WTC11 (cell line): ENCODE results near the gene CDH12. TPM values are rescaled to one million over a fixed set of nuclear protein-coding genes. Genes with fewer than 3 reads are reported as not detected.

Source experiments
- ATAC-seq: fragments of 200-7000 bp; cut with Tn5 transposase; 2 replicates; pipeline ENCODE4 v1.10.0; 2021; ENCODE audit warnings: mild to moderate bottlenecking, moderate library complexity
- CTCF ChIA-PET: fragments of 300-600 bp; sonication (Branson Sonifier 250); formaldehyde crosslinking; loops from one replicate; lab custom pipeline; 2021; ENCODE audit warnings: antibody characterized with exemption; lab: Charles Lee
- POLR2A ChIA-PET: fragments of 350-600 bp; sonication (Branson Sonifier 250); formaldehyde crosslinking; loops from one replicate; lab custom pipeline; 2021; ENCODE audit warnings: antibody characterized with exemption; lab: Charles Lee
- DNase-seq: peaks from one replicate; pipeline ENCODE4 v3.0.0; 2021; ENCODE audit warnings: low spot score
- H3K27ac Mint-ChIP-seq: 2 replicates; pipeline ENCODE4 v1.8.0; 2021; ENCODE audit warnings: mixed read lengths
- H3K27me3 Mint-ChIP-seq: 2 replicates; pipeline ENCODE4 v1.8.0; 2021; ENCODE audit warnings: low read depth, mild to moderate bottlenecking, moderate library complexity, mixed read lengths
- H3K36me3 Mint-ChIP-seq: 2 replicates; pipeline ENCODE4 v1.8.0; 2021; ENCODE audit warnings: mixed read lengths
- H3K4me1 Mint-ChIP-seq: 2 replicates; pipeline ENCODE4 v1.8.0; 2022; ENCODE audit warnings: mixed read lengths
- H3K4me3 Mint-ChIP-seq: 2 replicates; pipeline ENCODE4 v1.8.0; 2021; ENCODE audit warnings: mild to moderate bottlenecking, moderate library complexity, mixed read lengths
- H3K9me3 Mint-ChIP-seq: 2 replicates; pipeline ENCODE4 v1.8.0; 2021; ENCODE audit warnings: mixed read lengths
- CBFB ChIP-seq: sonication (generic); formaldehyde crosslinking; IDR thresholded peaks from 2 replicates; pipeline ENCODE4 v1.8.1; 2022; ENCODE audit warnings: mild to moderate bottlenecking, low read depth, missing genetic modification reagents
- CDX4 ChIP-seq: fragments of 250-450 bp; sonication (Bioruptor Pico); IDR thresholded peaks from 2 replicates; pipeline ENCODE4 v1.9.0; 2021; ENCODE audit warnings: moderate library complexity, mild to moderate bottlenecking, inconsistent platforms, borderline replicate concordance
- EMX1 ChIP-seq: fragments of 250-450 bp; sonication (Bioruptor Pico); IDR thresholded peaks from 2 replicates; pipeline ENCODE4 v1.8.0; 2021; ENCODE audit warnings: mild to moderate bottlenecking
- FOXK1 ChIP-seq: sonication (generic); formaldehyde crosslinking; IDR thresholded peaks from 2 replicates; pipeline ENCODE4 v1.8.0; 2022; ENCODE audit warnings: mild to moderate bottlenecking, moderate library complexity, missing genetic modification reagents
- FOXP1 ChIP-seq: sonication (generic); formaldehyde crosslinking; IDR thresholded peaks from 2 replicates; pipeline ENCODE4 v1.8.0; 2022; ENCODE audit warnings: missing genetic modification reagents, mild to moderate bottlenecking, moderate library complexity, borderline replicate concordance
- GABPB1 ChIP-seq: sonication (generic); formaldehyde crosslinking; IDR thresholded peaks from 2 replicates; pipeline ENCODE4 v1.8.1; 2023; ENCODE audit warnings: mild to moderate bottlenecking, missing genetic modification reagents
- GRHL2 ChIP-seq: fragments of 250-450 bp; sonication (Bioruptor Pico); IDR thresholded peaks from 2 replicates; pipeline ENCODE4 v1.8.0; 2022; ENCODE audit warnings: mild to moderate bottlenecking, moderate library complexity; ENCODE audit not compliant: insufficient replicate concordance, severe bottlenecking
- HMGA2 ChIP-seq: fragments of 250-450 bp; sonication (Bioruptor Pico); IDR thresholded peaks from 2 replicates; pipeline ENCODE4 v1.4.0; 2021; ENCODE audit warnings: mild to moderate bottlenecking, moderate library complexity
- JAZF1 ChIP-seq: fragments of 250-450 bp; sonication (Bioruptor Pico); IDR thresholded peaks from 2 replicates; pipeline ENCODE4 v1.9.0; 2021; ENCODE audit warnings: moderate library complexity, mild to moderate bottlenecking, inconsistent platforms
- MAX ChIP-seq: sonication (generic); formaldehyde crosslinking; IDR thresholded peaks from 2 replicates; pipeline ENCODE4 v1.8.0; 2022; ENCODE audit warnings: mild to moderate bottlenecking, missing genetic modification reagents
- NFATC4 ChIP-seq: fragments of 250-450 bp; sonication (Bioruptor Pico); IDR thresholded peaks from 2 replicates; pipeline ENCODE4 v1.9.0; 2021; ENCODE audit warnings: mild to moderate bottlenecking
- NFE2L1 ChIP-seq: sonication (generic); formaldehyde crosslinking; IDR thresholded peaks from 2 replicates; pipeline ENCODE4 v1.8.1; 2023; ENCODE audit warnings: missing genetic modification reagents
- NFYB ChIP-seq: sonication (generic); formaldehyde crosslinking; conservative IDR thresholded peaks from 2 replicates; pipeline ENCODE4 v1.8.0; 2022; ENCODE audit warnings: low read depth, missing genetic modification reagents
- OVOL2 ChIP-seq: fragments of 250-450 bp; sonication (Bioruptor Pico); IDR thresholded peaks from 2 replicates; pipeline ENCODE4 v1.9.0; 2021; ENCODE audit warnings: mild to moderate bottlenecking, borderline replicate concordance
- SP1 ChIP-seq: sonication (generic); formaldehyde crosslinking; conservative IDR thresholded peaks from 2 replicates; pipeline ENCODE4 v1.8.1; 2022; ENCODE audit warnings: missing genetic modification reagents
- TEAD4 ChIP-seq: sonication (generic); formaldehyde crosslinking; IDR thresholded peaks from 2 replicates; pipeline ENCODE4 v1.8.0; 2022; ENCODE audit warnings: mild to moderate bottlenecking, missing genetic modification reagents
- TP53 ChIP-seq: sonication (generic); formaldehyde crosslinking; IDR thresholded peaks from 2 replicates; pipeline ENCODE4 v1.8.1; 2023; ENCODE audit warnings: mild to moderate bottlenecking, missing genetic modification reagents
- USF1 ChIP-seq: sonication (generic); formaldehyde crosslinking; IDR thresholded peaks from 2 replicates; pipeline ENCODE4 v1.8.0; 2022; ENCODE audit warnings: mild to moderate bottlenecking, missing genetic modification reagents
- ZBTB21 ChIP-seq: sonication (generic); formaldehyde crosslinking; IDR thresholded peaks from 2 replicates; pipeline ENCODE4 v1.8.1; 2023; ENCODE audit warnings: mild to moderate bottlenecking, missing genetic modification reagents, borderline replicate concordance
- ZBTB43 ChIP-seq: sonication (generic); formaldehyde crosslinking; IDR thresholded peaks from 2 replicates; pipeline ENCODE4 v1.8.1; 2023; ENCODE audit warnings: mild to moderate bottlenecking, missing genetic modification reagents
- ZNF138 ChIP-seq: sonication (generic); formaldehyde crosslinking; conservative IDR thresholded peaks from 2 replicates; pipeline ENCODE4 v1.8.1; 2022; ENCODE audit warnings: mild to moderate bottlenecking, moderate library complexity, missing genetic modification reagents
- ZNF232 ChIP-seq: sonication (generic); formaldehyde crosslinking; IDR thresholded peaks from 2 replicates; pipeline ENCODE4 v1.8.0; 2022; ENCODE audit warnings: mild to moderate bottlenecking, missing genetic modification reagents
- ZNF396 ChIP-seq: fragments of 250-450 bp; sonication (Bioruptor Pico); IDR thresholded peaks from 2 replicates; pipeline ENCODE4 v1.8.0; 2021; ENCODE audit warnings: mild to moderate bottlenecking, moderate library complexity, borderline replicate concordance
- ZNF416 ChIP-seq: fragments of 250-450 bp; sonication (Bioruptor Pico); IDR thresholded peaks from 2 replicates; pipeline ENCODE4 v1.9.0; 2021; ENCODE audit warnings: mild to moderate bottlenecking, inconsistent platforms
- total RNA-seq: library from RNA; stranded (reverse); gene quantifications from 3 replicates; pipeline ENCODE4 v1.2.3, GENCODE V29; 2021
- TF ChIP-seq, protein P1 (sequence below): sonication (generic); formaldehyde crosslinking; conservative IDR thresholded peaks from 2 replicates; pipeline ENCODE4 v1.8.1; 2022; ENCODE audit warnings: mild to moderate bottlenecking, missing genetic modification reagents
- TF ChIP-seq, protein P2 (sequence below): sonication (generic); formaldehyde crosslinking; IDR thresholded peaks from 2 replicates; pipeline ENCODE4 v1.8.1; 2022; ENCODE audit warnings: missing genetic modification reagents, borderline replicate concordance

The CDH12 gene
- total RNA-seq, 1 experiment from 2014 or later = not detected

DNA sequence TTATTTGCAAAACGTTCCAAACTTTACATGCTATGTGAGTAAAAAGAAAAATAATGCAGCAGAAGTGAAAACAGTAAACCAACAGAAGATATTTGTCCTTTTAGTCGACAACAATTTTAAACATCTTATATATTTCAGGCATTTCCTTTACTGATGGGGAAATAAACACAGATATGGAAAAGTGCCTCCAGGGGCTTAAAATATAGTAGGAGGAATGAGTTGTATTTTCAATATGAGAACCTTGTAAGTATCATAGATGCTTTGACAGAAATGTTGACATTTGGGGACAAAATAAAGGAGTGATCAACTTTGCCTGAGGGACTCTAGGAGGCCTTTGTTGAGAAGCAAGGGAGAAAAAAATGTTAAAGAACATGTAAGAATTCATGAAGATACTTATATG is 1043.5 kb downstream of the CDH12 start:
- Mint-ChIP-seq H3K36me3 (no peaks in the 10 kb centered on the region), H3K27me3 (no peaks in the 10 kb centered on the region), H3K4me3 (no peak overlapping the region), H3K9me3 (peaks cover 6% of the 10 kb centered on the region; the same call in 1 of the 2 replicates), H3K27ac (no peak overlapping the region), H3K4me1 (0 out of 2 replicates have a peak, but pooled peaks cover 4% of the 10 kb centered on the region)
- DNase-seq (no peak), ATAC-seq (no peak)
- ChIA-PET CTCF (interaction anchor here (0.7 kb wide), 1 partner anchor 13 kb away, joined by 3 read pairs; no protein-coding TSS in a partner anchor), POLR2A (no interaction called here)
- TF ChIP-seq GABPB1 (no peak), CDX4 (no peak), CBFB (CRISPR knock-in tag) (no peak), ZBTB21 (CRISPR knock-in tag) (no peak), TEAD4 (CRISPR knock-in tag) (no peak), NFATC4 (CRISPR knock-in tag) (no peak), NFE2L1 (CRISPR knock-in tag) (no peak), ZNF138 (CRISPR knock-in tag) (no peak), JAZF1 (CRISPR knock-in tag) (no peak), MAX (no peak), ZBTB43 (CRISPR knock-in tag) (no peak), NFYB (CRISPR knock-in tag) (no peak), ZNF232 (CRISPR knock-in tag) (no peak)
- TF ChIP-seq, protein P1, sequence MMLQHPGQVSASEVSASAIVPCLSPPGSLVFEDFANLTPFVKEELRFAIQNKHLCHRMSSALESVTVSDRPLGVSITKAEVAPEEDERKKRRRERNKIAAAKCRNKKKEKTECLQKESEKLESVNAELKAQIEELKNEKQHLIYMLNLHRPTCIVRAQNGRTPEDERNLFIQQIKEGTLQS = no peak
- TF ChIP-seq, protein P2, sequence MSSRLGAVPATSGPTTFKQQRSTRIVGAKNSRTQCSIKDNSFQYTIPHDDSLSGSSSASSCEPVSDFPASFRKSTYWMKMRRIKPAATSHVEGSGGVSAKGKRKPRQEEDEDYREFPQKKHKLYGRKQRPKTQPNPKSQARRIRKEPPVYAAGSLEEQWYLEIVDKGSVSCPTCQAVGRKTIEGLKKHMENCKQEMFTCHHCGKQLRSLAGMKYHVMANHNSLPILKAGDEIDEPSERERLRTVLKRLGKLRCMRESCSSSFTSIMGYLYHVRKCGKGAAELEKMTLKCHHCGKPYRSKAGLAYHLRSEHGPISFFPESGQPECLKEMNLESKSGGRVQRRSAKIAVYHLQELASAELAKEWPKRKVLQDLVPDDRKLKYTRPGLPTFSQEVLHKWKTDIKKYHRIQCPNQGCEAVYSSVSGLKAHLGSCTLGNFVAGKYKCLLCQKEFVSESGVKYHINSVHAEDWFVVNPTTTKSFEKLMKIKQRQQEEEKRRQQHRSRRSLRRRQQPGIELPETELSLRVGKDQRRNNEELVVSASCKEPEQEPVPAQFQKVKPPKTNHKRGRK (CRISPR knock-in tag) = no peak

DNA sequence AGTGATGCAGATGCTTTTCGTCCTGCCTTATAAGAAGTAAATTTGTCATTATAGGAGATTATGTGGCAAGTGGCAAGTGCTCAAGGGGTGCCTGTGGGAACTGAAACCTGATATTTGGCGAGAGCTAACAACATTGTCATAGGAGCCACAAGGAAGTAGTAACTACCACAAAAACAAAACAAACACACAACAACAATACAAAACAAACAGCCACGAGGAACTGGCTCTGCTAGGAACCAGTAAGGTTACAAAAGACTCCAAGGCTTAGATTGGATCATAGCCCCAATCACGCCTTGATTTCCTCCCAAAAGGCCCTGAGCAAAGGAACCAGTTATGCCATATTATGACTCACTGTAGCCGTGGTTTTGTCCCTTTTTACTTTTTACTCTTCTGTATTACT is 1045.2 kb downstream of the CDH12 start:
- H3K27me3 Mint-ChIP-seq = no peaks in the 10 kb centered on the region
- TF ChIP-seq USF1 (CRISPR knock-in tag) = no peak
- TF ChIP-seq NFATC4 (CRISPR knock-in tag) = no peak
- TF ChIP-seq FOXP1 = no peak
- no peak for TF ChIP-seq SP1 (CRISPR knock-in tag)
- no peak for TF ChIP-seq FOXK1 (CRISPR knock-in tag)
- TF ChIP-seq EMX1 (CRISPR knock-in tag) = no peak
- TF ChIP-seq TP53 (CRISPR knock-in tag) = no peak
- no peak for TF ChIP-seq JAZF1 (CRISPR knock-in tag)
- TF ChIP-seq OVOL2 (CRISPR knock-in tag) = no peak
- no peak for TF ChIP-seq GRHL2
- no peak for TF ChIP-seq HMGA2 (CRISPR knock-in tag)
- no peak for TF ChIP-seq ZNF416 (CRISPR knock-in tag)
- TF ChIP-seq ZNF396 (CRISPR knock-in tag) = no peak
- TF ChIP-seq, all 79 proteins: peak for 0
- H3K4me3 Mint-ChIP-seq = no peak overlapping the region
- DNase-seq (no peak), ATAC-seq (no peak)
- H3K36me3 Mint-ChIP-seq = no peaks in the 10 kb centered on the region
- H3K27ac Mint-ChIP-seq = no peak overlapping the region
- 0 out of 2 replicates have a peak, but pooled peaks cover 4% of the 10 kb centered on the region for H3K4me1 Mint-ChIP-seq
- H3K9me3 Mint-ChIP-seq = peaks cover 6% of the 10 kb centered on the region; the same call in 1 of the 2 replicates
- POLR2A ChIA-PET = interaction anchor here (0.5 kb wide), 1 partner anchor 503 kb away, joined by 6 read pairs; no protein-coding TSS in a partner anchor
- CTCF ChIA-PET = no interaction called here
